ENCODE measurements around the gene TXNRD3.

Gene TXNRD3

DNA sequence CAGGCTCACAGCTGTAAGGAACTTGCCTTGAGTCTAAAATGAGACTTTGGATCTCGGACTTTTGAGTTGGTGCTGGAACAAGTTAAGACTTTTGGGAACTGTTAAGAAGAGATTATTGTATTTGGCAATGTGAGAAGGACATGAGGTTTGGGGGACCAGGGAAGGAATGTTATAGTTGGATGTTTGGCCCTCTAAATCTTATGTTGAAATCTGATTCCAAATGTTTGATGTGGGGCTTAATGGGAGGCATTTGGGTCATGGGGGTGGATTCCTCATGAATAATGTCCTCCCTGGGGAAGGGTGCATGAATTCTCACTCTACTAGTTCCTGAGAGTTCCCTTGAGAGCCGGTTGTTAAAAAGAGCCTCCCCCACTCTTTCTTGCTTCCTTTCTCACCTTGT is 30.6 kb upstream of the TXNRD3 start:
- Histone ChIP-seq H3K4me1 (ENCODE audit: control insufficient read depth in 2 of 2, insufficient read depth in 1 of 2, low read depth in 1 of 2, low read length in 2 of 2) (peaks cover 14 to 26% of the 10 kb centered on the region in 2 donors), H2AFZ (ENCODE audit: low read length) (no peak overlapping the region), H3K27me3 (ENCODE audit: control insufficient read depth in 3 of 3, insufficient read depth in 3 of 3, low read depth in 1 of 3, low read length in 3 of 3) (no peaks in the 10 kb centered on the region), H3K9ac (ENCODE audit: low read depth, low read length, poor library complexity) (no peak overlapping the region), H4K91ac (ENCODE audit: low read depth, low read length, poor library complexity) (no peak overlapping the region), H2AK5ac (ENCODE audit: low read depth, low read length) (no peak overlapping the region), H3K27ac (replicated peaks; ENCODE audit: low read length) (no peak overlapping the region), H3K14ac (ENCODE audit: low read length) (no peak overlapping the region), H3K79me1 (ENCODE audit: low read depth, low read length) (no peaks in the 10 kb centered on the region), H4K8ac (ENCODE audit: low read depth, low read length) (no peak overlapping the region), H3K18ac (ENCODE audit: low read length) (no peak overlapping the region), H3K36me3 (replicated peaks in 1 of 2; ENCODE audit: control insufficient read depth in 2 of 2, insufficient read depth in 2 of 2, low read length in 2 of 2) (no peaks in the 10 kb centered on the region), H2BK15ac (ENCODE audit: low read length) (peak overlapping the region; percentile 23), H2BK120ac (ENCODE audit: low read depth, low read length) (no peak overlapping the region), H3K4me2 (ENCODE audit: insufficient read depth, low read length, poor library complexity, severe bottlenecking) (no peak overlapping the region), H3K9me3 (replicated peaks in 1 of 2; ENCODE audit: control insufficient read depth in 2 of 2, insufficient read depth in 1 of 2, low read depth in 1 of 2, low read length in 2 of 2) (no peaks in the 10 kb centered on the region), H3K4me3 (ENCODE audit: low read length in 2 of 2) (no peak overlapping the region), H2BK5ac (ENCODE audit: low read length) (no peak overlapping the region), H2BK12ac (ENCODE audit: low read length) (no peak overlapping the region), H3K4ac (ENCODE audit: low read length) (no peak overlapping the region), H3K23ac (ENCODE audit: low read depth, low read length, poor library complexity) (no peak overlapping the region)
- DNase-seq (ENCODE audit: low spot score): no peak
- WGBS, 2 donors (ENCODE audit: extremely low coverage in 2 of 2, insufficient read length in 2 of 2, insufficient replicate concordance in 1 of 2): no CpG with 5 or more reads among the region's 2 CpGs

DNA sequence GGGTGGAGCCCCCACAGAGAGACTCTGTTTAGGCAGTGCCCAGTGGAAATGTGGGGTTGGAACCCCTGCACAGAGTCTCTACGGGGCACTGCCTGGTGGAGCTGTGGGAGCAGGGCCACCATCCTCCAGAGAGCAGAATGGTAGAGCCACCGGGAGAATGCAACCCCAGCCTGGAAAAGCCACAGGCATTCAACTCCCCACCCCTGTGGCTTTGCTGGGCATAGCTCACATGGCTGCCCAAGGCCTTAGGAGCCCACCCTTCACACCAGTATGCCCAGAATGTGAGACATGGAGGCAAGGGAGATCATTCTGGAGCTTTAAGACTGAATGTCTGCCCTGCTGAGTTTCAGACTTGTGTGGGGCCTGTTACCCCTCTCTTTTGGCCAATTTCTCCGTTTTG is 30.1 kb upstream of the TXNRD3 start:
- DNase-seq (ENCODE audit: low spot score): no peak
- H3K4me1 ChIP-seq (ENCODE audit: control insufficient read depth in 2 of 2, insufficient read depth in 1 of 2, low read depth in 1 of 2, low read length in 2 of 2): peaks cover 14 to 27% of the 10 kb centered on the region in 2 donors
- H3K4ac ChIP-seq (ENCODE audit: low read length): no peak overlapping the region

DNA sequence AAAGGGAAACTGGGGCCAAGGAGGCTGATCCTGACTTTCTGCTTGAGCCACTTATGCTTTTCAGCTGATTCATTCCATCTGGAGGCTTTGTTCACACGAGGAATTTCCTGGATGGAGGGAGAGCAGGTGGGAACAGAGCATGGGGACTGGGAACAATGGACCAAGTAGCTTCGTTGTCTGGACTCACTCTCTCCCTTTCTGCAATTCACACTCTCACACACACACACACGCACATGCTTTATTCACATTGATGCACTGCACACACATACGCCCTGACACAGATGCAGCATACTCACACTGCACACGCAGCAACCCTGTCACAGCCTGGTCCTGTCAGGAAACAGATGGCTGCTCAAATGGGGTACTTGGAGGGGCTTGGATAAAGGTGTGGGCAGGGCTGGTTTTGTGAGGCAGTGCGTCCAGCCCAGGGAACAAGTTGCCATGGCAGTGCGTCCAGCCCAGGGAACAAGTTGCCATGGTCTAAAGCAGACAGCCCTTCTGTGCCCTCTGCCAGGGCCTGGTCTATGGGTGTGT is 29.4 kb upstream of the TXNRD3 start:
- H3K9me3 ChIP-seq (replicated peaks in 1 of 2; ENCODE audit: control insufficient read depth in 2 of 2, insufficient read depth in 1 of 2, low read depth in 1 of 2, low read length in 2 of 2): no peaks in the 10 kb centered on the region
- no peak overlapping the region for H3K27ac ChIP-seq (replicated peaks; ENCODE audit: low read length)
- no peaks in the 10 kb centered on the region for H3K36me3 ChIP-seq (replicated peaks in 1 of 2; ENCODE audit: control insufficient read depth in 2 of 2, insufficient read depth in 2 of 2, low read length in 2 of 2)
- H3K4me3 ChIP-seq (ENCODE audit: low read length in 2 of 2): no peak overlapping the region
- peak overlapping the region; percentile 23 for H2BK15ac ChIP-seq (ENCODE audit: low read length)
- H2BK120ac ChIP-seq (ENCODE audit: low read depth, low read length): no peak overlapping the region
- peak overlapping the region; percentile 89 for H3K18ac ChIP-seq (ENCODE audit: low read length)
- WGBS, 2 donors (ENCODE audit: extremely low coverage in 2 of 2, insufficient read length in 2 of 2, insufficient replicate concordance in 1 of 2): no CpG with 5 or more reads among the region's 7 CpGs
- H2AFZ ChIP-seq (ENCODE audit: low read length): peak overlapping the region; percentile 79
- peak overlapping the region; percentile 81 for H2AK5ac ChIP-seq (ENCODE audit: low read depth, low read length)
- peaks cover 21 to 33% of the 10 kb centered on the region in 2 donors for H3K4me1 ChIP-seq (ENCODE audit: control insufficient read depth in 2 of 2, insufficient read depth in 1 of 2, low read depth in 1 of 2, low read length in 2 of 2)
- H2BK5ac ChIP-seq (ENCODE audit: low read length): no peak overlapping the region
- no peak for DNase-seq (ENCODE audit: low spot score)
- no peak overlapping the region for H3K4me2 ChIP-seq (ENCODE audit: insufficient read depth, low read length, poor library complexity, severe bottlenecking)
- peak overlapping the region; percentile 86 for H4K91ac ChIP-seq (ENCODE audit: low read depth, low read length, poor library complexity)
- no peaks in the 10 kb centered on the region for H3K79me1 ChIP-seq (ENCODE audit: low read depth, low read length)
- no peak overlapping the region for H3K9ac ChIP-seq (ENCODE audit: low read depth, low read length, poor library complexity)
- H4K8ac ChIP-seq (ENCODE audit: low read depth, low read length): no peak overlapping the region
- H3K14ac ChIP-seq (ENCODE audit: low read length): no peak overlapping the region
- no peak overlapping the region for H3K23ac ChIP-seq (ENCODE audit: low read depth, low read length, poor library complexity)
- H3K4ac ChIP-seq (ENCODE audit: low read length): no peak overlapping the region
- peak overlapping the region; percentile 70 for H2BK12ac ChIP-seq (ENCODE audit: low read length)
- H3K27me3 ChIP-seq (ENCODE audit: control insufficient read depth in 3 of 3, insufficient read depth in 3 of 3, low read depth in 1 of 3, low read length in 3 of 3): peaks cover 0 to 4% (median 4%) of the 10 kb centered on the region in 3 experiments

More for the DNA sequence above, 30.1 kb upstream of the TXNRD3 start:
- H3K4me3 ChIP-seq (ENCODE audit: low read length in 2 of 2): no peak overlapping the region
- peak overlapping the region; percentile 65 for H3K18ac ChIP-seq (ENCODE audit: low read length)
- H2AK5ac ChIP-seq (ENCODE audit: low read depth, low read length): peak overlapping the region; percentile 42
- H3K4me2 ChIP-seq (ENCODE audit: insufficient read depth, low read length, poor library complexity, severe bottlenecking): no peak overlapping the region
- H3K27me3 ChIP-seq (ENCODE audit: control insufficient read depth in 3 of 3, insufficient read depth in 3 of 3, low read depth in 1 of 3, low read length in 3 of 3): peaks cover 0 to 2% (median 2%) of the 10 kb centered on the region in 3 experiments
- no peak overlapping the region for H2BK5ac ChIP-seq (ENCODE audit: low read length)
- no peak overlapping the region for H3K23ac ChIP-seq (ENCODE audit: low read depth, low read length, poor library complexity)
- H3K9me3 ChIP-seq (replicated peaks in 1 of 2; ENCODE audit: control insufficient read depth in 2 of 2, insufficient read depth in 1 of 2, low read depth in 1 of 2, low read length in 2 of 2): no peaks in the 10 kb centered on the region
- H3K36me3 ChIP-seq (replicated peaks in 1 of 2; ENCODE audit: control insufficient read depth in 2 of 2, insufficient read depth in 2 of 2, low read length in 2 of 2): no peaks in the 10 kb centered on the region
- no peak overlapping the region for H4K91ac ChIP-seq (ENCODE audit: low read depth, low read length, poor library complexity)
- H3K14ac ChIP-seq (ENCODE audit: low read length): no peak overlapping the region
- no peak overlapping the region for H4K8ac ChIP-seq (ENCODE audit: low read depth, low read length)
- no peak overlapping the region for H2AFZ ChIP-seq (ENCODE audit: low read length)
- H2BK15ac ChIP-seq (ENCODE audit: low read length): peak overlapping the region; percentile 23
- H3K27ac ChIP-seq (replicated peaks; ENCODE audit: low read length): no peak overlapping the region
- no peak overlapping the region for H3K9ac ChIP-seq (ENCODE audit: low read depth, low read length, poor library complexity)
- peak overlapping the region; percentile 26 for H2BK120ac ChIP-seq (ENCODE audit: low read depth, low read length)
- H2BK12ac ChIP-seq (ENCODE audit: low read length): peak overlapping the region; percentile 77
- no peaks in the 10 kb centered on the region for H3K79me1 ChIP-seq (ENCODE audit: low read depth, low read length)
- WGBS, 2 donors (ENCODE audit: extremely low coverage in 2 of 2, insufficient read length in 2 of 2, insufficient replicate concordance in 1 of 2): no CpG with 5 or more reads among the region's 3 CpGs

DNA sequence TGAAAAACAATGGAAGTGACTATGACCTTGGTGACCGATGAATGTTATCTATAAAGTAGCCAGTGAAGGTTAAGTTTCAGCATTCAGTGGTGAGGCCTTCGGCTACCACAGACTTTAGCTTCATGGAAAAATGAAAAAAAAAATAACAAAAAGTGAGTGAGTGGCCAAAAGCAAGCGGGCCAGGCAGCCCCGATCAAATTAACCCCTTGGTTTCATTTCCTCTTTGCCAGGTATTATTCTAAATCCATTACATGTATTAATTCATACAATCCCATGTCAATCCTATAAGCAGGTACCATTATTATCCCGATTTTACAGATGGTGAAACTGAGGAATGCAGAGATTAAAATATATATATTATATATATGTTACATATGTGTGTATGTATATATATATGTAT is 28.1 kb upstream of the TXNRD3 start:
- no peak for DNase-seq (ENCODE audit: low spot score)
- H3K4me2 ChIP-seq (ENCODE audit: insufficient read depth, low read length, poor library complexity, severe bottlenecking): no peak overlapping the region
- H3K18ac ChIP-seq (ENCODE audit: low read length): no peak overlapping the region
- H3K4ac ChIP-seq (ENCODE audit: low read length): no peak overlapping the region
- H2BK15ac ChIP-seq (ENCODE audit: low read length): no peak overlapping the region
- no peaks in the 10 kb centered on the region for H3K9me3 ChIP-seq (replicated peaks in 1 of 2; ENCODE audit: control insufficient read depth in 2 of 2, insufficient read depth in 1 of 2, low read depth in 1 of 2, low read length in 2 of 2)
- H2BK12ac ChIP-seq (ENCODE audit: low read length): no peak overlapping the region
- no peak overlapping the region for H2AFZ ChIP-seq (ENCODE audit: low read length)
- H2AK5ac ChIP-seq (ENCODE audit: low read depth, low read length): no peak overlapping the region
- no peak overlapping the region for H3K27ac ChIP-seq (replicated peaks; ENCODE audit: low read length)
- H3K27me3 ChIP-seq (ENCODE audit: control insufficient read depth in 3 of 3, insufficient read depth in 3 of 3, low read depth in 1 of 3, low read length in 3 of 3): peaks cover 0 to 14% (median 8%) of the 10 kb centered on the region in 3 experiments
- no peak overlapping the region for H2BK120ac ChIP-seq (ENCODE audit: low read depth, low read length)
- H3K9ac ChIP-seq (ENCODE audit: low read depth, low read length, poor library complexity): no peak overlapping the region
- H4K91ac ChIP-seq (ENCODE audit: low read depth, low read length, poor library complexity): no peak overlapping the region
- no peak overlapping the region for H3K23ac ChIP-seq (ENCODE audit: low read depth, low read length, poor library complexity)
- no peaks in the 10 kb centered on the region for H3K36me3 ChIP-seq (replicated peaks in 1 of 2; ENCODE audit: control insufficient read depth in 2 of 2, insufficient read depth in 2 of 2, low read length in 2 of 2)
- peaks cover 21 to 39% of the 10 kb centered on the region in 2 donors for H3K4me1 ChIP-seq (ENCODE audit: control insufficient read depth in 2 of 2, insufficient read depth in 1 of 2, low read depth in 1 of 2, low read length in 2 of 2)
- H3K79me1 ChIP-seq (ENCODE audit: low read depth, low read length): no peaks in the 10 kb centered on the region
- no peak overlapping the region for H3K4me3 ChIP-seq (ENCODE audit: low read length in 2 of 2)
- no peak overlapping the region for H3K14ac ChIP-seq (ENCODE audit: low read length)
- no CpG with 5 or more reads among the region's 5 CpGs for WGBS, 2 donors (ENCODE audit: extremely low coverage in 2 of 2, insufficient read length in 2 of 2, insufficient replicate concordance in 1 of 2)
- H4K8ac ChIP-seq (ENCODE audit: low read depth, low read length): no peak overlapping the region
- no peak overlapping the region for H2BK5ac ChIP-seq (ENCODE audit: low read length)
